ENCODE measurements around the gene TMED7. TPM values are rescaled to one million over a fixed set of nuclear protein-coding genes. Genes with fewer than 3 reads are reported as not detected.

The TMED7 gene
- total RNA-seq, 2 donors from 2014 or later, result 49.0 to 53.7 TPM

DNA sequence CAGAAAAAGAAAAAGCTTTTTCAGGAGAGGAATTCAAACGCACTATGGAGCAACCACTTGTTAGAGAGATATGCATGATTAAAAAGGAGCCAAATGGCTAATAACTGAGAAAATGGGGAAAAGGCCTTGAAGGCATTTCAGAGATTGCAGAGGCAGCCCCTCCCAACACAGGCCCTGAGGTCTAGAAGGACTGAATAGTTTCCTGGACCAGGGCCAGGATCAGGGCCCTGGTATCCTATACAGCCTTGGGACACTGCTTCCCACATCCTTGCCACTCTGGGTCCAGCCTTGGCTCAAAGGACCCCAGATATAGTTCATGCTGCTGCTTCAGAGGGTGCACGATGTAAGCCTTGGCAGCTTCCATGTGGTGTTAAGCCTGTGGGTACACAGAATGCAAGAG lies 60.6 kb downstream of the TMED7 start:
- ATAC-seq, result no peak
- Mint-ChIP-seq H3K4me1 (no peaks in the 10 kb centered on the region), H3K27me3 (peaks cover 16% of the 10 kb centered on the region), H3K36me3 (ENCODE audit: low read depth) (no peaks in the 10 kb centered on the region), H3K27ac (no peak overlapping the region), H3K4me3 (no peak overlapping the region)
- DNase-seq, result no peak
- H3K9me3 ChIP-seq (ENCODE audit: control insufficient read depth, low read length, poor library complexity, severe bottlenecking), result no peaks in the 10 kb centered on the region

Other genes starting within 250 kb of the TMED7 start
- gene FEM1C, start 81.3 kb downstream of the TMED7 start, total RNA-seq, result 10 to 100 TPM; 31.3 to 31.7 TPM
- gene TICAM2, start 23.6 kb downstream of the TMED7 start, total RNA-seq, result under 1 TPM; 0.52 to 0.90 TPM
- gene CDO1, start 190.6 kb upstream of the TMED7 start, total RNA-seq, result not detected
- 10 to 100 TPM; 58.0 to 64.2 TPM for gene ATG12, start 215.5 kb upstream of the TMED7 start, total RNA-seq
- gene AP3S1, start 215.9 kb upstream of the TMED7 start, total RNA-seq, result 10 to 100 TPM; 44.5 to 45.0 TPM

Data from T-helper 17 cell (primary cell).